Measurements from ENCODE around the gene INSL6.

DNA sequence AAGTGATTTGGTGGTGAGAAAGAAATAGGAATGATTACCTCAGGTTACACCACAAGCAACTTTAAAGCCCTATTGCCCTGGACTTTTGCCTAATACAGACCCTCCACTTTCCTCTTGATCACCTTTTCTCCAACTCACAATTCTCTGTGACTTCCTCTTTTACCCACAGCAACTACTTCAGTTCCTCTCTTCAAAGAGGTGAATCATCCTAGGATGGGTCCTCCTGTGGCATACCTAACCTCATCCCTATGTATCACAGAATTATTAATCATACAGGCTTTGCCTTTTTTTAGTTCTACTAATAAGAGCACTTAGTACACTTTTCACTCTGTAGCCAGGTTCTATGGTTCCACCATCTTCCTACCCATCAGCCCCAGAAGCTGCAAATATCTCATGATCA, 19.6 kb upstream of the INSL6 start:
- TF ChIP-seq CTCF (IDR thresholded peaks at IDR 0.05) (no peak), POLR2A (IDR thresholded peaks at IDR 0.05) (no peak)
